C4-2B (cell line): ENCODE results near the gene MAGI2.

Experiments used
- CTCF ChIP-seq: fragments of 450-650 bp; conservative IDR thresholded peaks from 2 replicates; pipeline ENCODE4 v1.5.1; 2017; ENCODE audit warnings: mild to moderate bottlenecking
- ZFX ChIP-seq: fragments of 450-650 bp; IDR thresholded peaks from 2 replicates; pipeline ENCODE4 v1.6.1; 2017

- no peak for TF ChIP-seq CTCF
- TF ChIP-seq ZFX: no peak
Observed at GRCh38 chr7:79149831-79150230, 303.6 kb downstream of the MAGI2 start.
